GM12878 (cell line): ENCODE results near the gene CD72. TPM values are rescaled to one million over a fixed set of nuclear protein-coding genes. Genes with fewer than 3 reads are reported as not detected.

Experiments
- BCL3 ChIP-seq: IDR thresholded peaks from 2 replicates; pipeline ENCODE4 v1.6.1; 2011; ENCODE audit warnings: borderline replicate concordance, low read depth, mild to moderate bottlenecking, moderate library complexity, low read length; ENCODE audit not compliant: insufficient read depth, poor library complexity, severe bottlenecking
- BRCA1 ChIP-seq: IDR thresholded peaks from 2 replicates; pipeline ENCODE4 v1.6.1; 2011; ENCODE audit warnings: low read depth, low read length, improper control_type of control experiment
- CHD1 ChIP-seq: IDR thresholded peaks from 2 replicates; pipeline ENCODE4 v1.6.1; 2012; ENCODE audit warnings: low read depth, low read length, improper control_type of control experiment
- E2F4 ChIP-seq: IDR thresholded peaks from 2 replicates; pipeline ENCODE4 v1.6.1; 2012; ENCODE audit warnings: low read depth, low read length, improper control_type of control experiment
- FOXK2 ChIP-seq: fragments of 450-650 bp; IDR thresholded peaks from 2 replicates; pipeline ENCODE4 v1.6.1; 2017; ENCODE audit warnings: mild to moderate bottlenecking, moderate library complexity
- GATAD2B ChIP-seq: fragments of 450-650 bp; conservative IDR thresholded peaks from 2 replicates; pipeline ENCODE4 v1.6.1; 2017; ENCODE audit warnings: low read depth, mild to moderate bottlenecking, moderate library complexity
- HCFC1 ChIP-seq: fragments of 150-350 bp; IDR thresholded peaks from 2 replicates; pipeline ENCODE4 v1.6.1; 2014; ENCODE audit warnings: low read length
- IKZF1 ChIP-seq: fragments of 450-650 bp; conservative IDR thresholded peaks from 2 replicates; pipeline ENCODE4 v1.6.1; 2017; ENCODE audit warnings: antibody characterized with exemption, mild to moderate bottlenecking
- JUNB ChIP-seq: IDR thresholded peaks from 2 replicates; pipeline ENCODE4 v1.6.1; 2016; ENCODE audit warnings: antibody characterized with exemption, mild to moderate bottlenecking
- PRDM15 ChIP-seq: fragments of 450-650 bp; formaldehyde crosslinking; IDR thresholded peaks from 2 replicates; pipeline ENCODE4 v1.4.0; 2020; ENCODE audit warnings: mild to moderate bottlenecking, moderate library complexity
- TBL1XR1 ChIP-seq: IDR thresholded peaks from 2 replicates; pipeline ENCODE4 v1.6.1; 2012; ENCODE audit warnings: low read depth, low read length, improper control_type of control experiment
- ZBED1 ChIP-seq: IDR thresholded peaks from 2 replicates; pipeline ENCODE4 v1.6.1; 2016; ENCODE audit warnings: borderline replicate concordance
- ZBTB11 ChIP-seq: fragments of 450-650 bp; formaldehyde crosslinking; IDR thresholded peaks from 2 replicates; pipeline ENCODE4 v1.5.0; 2022; ENCODE audit warnings: mild to moderate bottlenecking, missing genetic modification characterization
- ZBTB40 ChIP-seq: fragments of 450-650 bp; IDR thresholded peaks from 2 replicates; pipeline ENCODE4 v1.6.1; 2016; ENCODE audit warnings: mild to moderate bottlenecking, moderate library complexity, borderline replicate concordance
- ZNF384 ChIP-seq: IDR thresholded peaks from 2 replicates; pipeline ENCODE4 v1.6.1; 2012; ENCODE audit warnings: low read depth, mild to moderate bottlenecking, low read length, improper control_type of control experiment, borderline replicate concordance
- polyA plus RNA-seq, 11 experiments: library from polyadenylated mRNA; depleted of rRNA in 4 of 11; unstranded in 6 of 11; stranded (reverse) in 5 of 11; fragments of >200 nt; fragmentation: Nextera tagmentation in 4 of 11; fragmentation: Illumina TruSeq in 1 of 11; extraction: Ambion mirVana in 4 of 11; extraction: Trizol in 1 of 11; gene quantifications; 1 replicate in 1 of 11; 2 replicates in 10 of 11; pipeline versions ENCODE4 v1.2.1 to v1.2.3, GENCODE V29; 2011 to 2016; ENCODE audit warnings: inconsistent platforms in 2 of 11, missing spikeins in 2 of 11, low read depth in 1 of 11
- total RNA-seq, 4 experiments: library from RNA; depleted of rRNA in 3 of 4; stranded (reverse); fragments of >200 nt in 3 of 4; fragmentation: Illumina TruSeq in 1 of 4; extraction: Trizol in 1 of 4; gene quantifications; 2 replicates each; pipeline versions ENCODE4 v1.2.1 to v1.2.3, GENCODE V29; 2013 to 2021

Gene CD72
- total and polyA plus RNA-seq, 10 of the 15 experiments (the other 5 are each of a cell fraction or from before 2014, with no cell fraction given) = 2.1 to 14.2 (median 4.4) TPM

GRCh38 chr9:35664531-35665470, 46.6 kb upstream of the CD72 start, which contains the start of gene ARHGEF39 (continued):
- TF ChIP-seq ZBTB40 (peak; percentile 13; the same call in 1 of the 2 replicates), ZNF384 (no peak), BCL3 (no peak), E2F4 (peak; percentile 95), ZBED1 (no peak), GATAD2B (peak; percentile 93), TBL1XR1 (no peak), FOXK2 (no peak), JUNB (no peak), BRCA1 (no peak), CHD1 (no peak), IKZF1 (peak; percentile 84), ZBTB11 (CRISPR knock-in tag) (no peak), PRDM15 (no peak), HCFC1 (no peak)
